HepG2 (cell line): ENCODE results near the gene RALB. TPM values are rescaled to one million over a fixed set of nuclear protein-coding genes. Genes with fewer than 3 reads are reported as not detected.

Experiments used
- ADNP ChIP-seq: sonication (generic); formaldehyde crosslinking; IDR thresholded peaks from 2 replicates; pipeline ENCODE4 v1.4.0; 2020; ENCODE audit warnings: missing genetic modification reagents
- HNRNPH1 ChIP-seq: fragments of 200-400 bp; formaldehyde crosslinking; optimal IDR thresholded peaks from 2 replicates; pipeline ENCODE3; 2017; ENCODE audit warnings: mild to moderate bottlenecking, low read depth, low read length
- IKZF4 ChIP-seq: sonication (generic); formaldehyde crosslinking; IDR thresholded peaks from 2 replicates; pipeline ENCODE4 v1.5.1; 2020; ENCODE audit warnings: borderline replicate concordance, mild to moderate bottlenecking, low read depth, missing genetic modification reagents; ENCODE audit errors: not compliant biosample characterization
- KAT2B ChIP-seq: fragments of 150-350 bp; IDR thresholded peaks from 2 replicates; pipeline ENCODE4 v1.6.1; 2014; ENCODE audit warnings: low read depth, low read length, borderline replicate concordance
- KLF15 ChIP-seq: sonication (generic); formaldehyde crosslinking; IDR thresholded peaks from 2 replicates; pipeline ENCODE4 v1.8.1; 2023; ENCODE audit warnings: borderline replicate concordance, mild to moderate bottlenecking, inconsistent platforms, missing genetic modification reagents, mixed read lengths
- LRRFIP1 ChIP-seq: sonication (generic); formaldehyde crosslinking; conservative IDR thresholded peaks from 2 replicates; pipeline ENCODE4 v1.4.0; 2020; ENCODE audit warnings: missing genetic modification reagents
- MAFF ChIP-seq: IDR thresholded peaks from 2 replicates; pipeline ENCODE4 v1.6.1; 2011; ENCODE audit warnings: low read depth, low read length, improper control_type of control experiment
- MAFG ChIP-seq: sonication (generic); formaldehyde crosslinking; IDR thresholded peaks from 2 replicates; pipeline ENCODE4 v1.5.1; 2020; ENCODE audit warnings: mild to moderate bottlenecking, missing genetic modification reagents
- MED1 ChIP-seq: sonication (generic); formaldehyde crosslinking; IDR thresholded peaks from 2 replicates; pipeline ENCODE4 v1.4.0; 2020; ENCODE audit warnings: missing genetic modification reagents
- MLLT10 ChIP-seq: sonication (generic); formaldehyde crosslinking; IDR thresholded peaks from 2 replicates; pipeline ENCODE4 v1.4.0; 2020; ENCODE audit warnings: missing genetic modification reagents
- TARDBP ChIP-seq: sonication (generic); formaldehyde crosslinking; IDR thresholded peaks from 2 replicates; pipeline ENCODE4 v1.8.0; 2022; ENCODE audit warnings: mild to moderate bottlenecking, missing genetic modification reagents
- ZBTB21 ChIP-seq: sonication (generic); formaldehyde crosslinking; IDR thresholded peaks from 2 replicates; pipeline ENCODE4 v1.4.0; 2020; ENCODE audit warnings: missing genetic modification reagents
- ZNF138 ChIP-seq: sonication (generic); formaldehyde crosslinking; IDR thresholded peaks from 2 replicates; pipeline ENCODE4 v1.5.0; 2020; ENCODE audit warnings: mild to moderate bottlenecking, low read depth, missing genetic modification reagents
- ZNF180 ChIP-seq: sonication (generic); formaldehyde crosslinking; IDR thresholded peaks from 2 replicates; pipeline ENCODE4 v1.4.0; 2020; ENCODE audit warnings: low read depth, missing genetic modification reagents, borderline replicate concordance
- ZNF232 ChIP-seq: sonication (generic); formaldehyde crosslinking; IDR thresholded peaks from 2 replicates; pipeline ENCODE4 v1.4.0; 2020; ENCODE audit warnings: missing genetic modification reagents, borderline replicate concordance
- ZNF251 ChIP-seq: sonication (generic); formaldehyde crosslinking; IDR thresholded peaks from 2 replicates; pipeline ENCODE4 v1.9.0; 2021; ENCODE audit warnings: mild to moderate bottlenecking, missing genetic modification reagents
- ZNF256 ChIP-seq: sonication (generic); formaldehyde crosslinking; conservative IDR thresholded peaks from 2 replicates; pipeline ENCODE4 v1.4.0; 2020; ENCODE audit warnings: missing genetic modification reagents
- ZNF318 ChIP-seq: sonication (generic); formaldehyde crosslinking; IDR thresholded peaks from 2 replicates; pipeline ENCODE4 v1.4.0; 2020; ENCODE audit warnings: mild to moderate bottlenecking, missing genetic modification reagents
- ZNF337 ChIP-seq: sonication (generic); formaldehyde crosslinking; IDR thresholded peaks from 2 replicates; pipeline ENCODE4 v1.5.1; 2020; ENCODE audit warnings: missing genetic modification reagents, low read depth, mild to moderate bottlenecking, borderline replicate concordance
- ZNF546 ChIP-seq: sonication (generic); formaldehyde crosslinking; conservative IDR thresholded peaks from 2 replicates; pipeline ENCODE4 v1.8.1; 2023; ENCODE audit warnings: mild to moderate bottlenecking, missing genetic modification reagents
- polyA plus RNA-seq, 8 experiments: library from polyadenylated mRNA; depleted of rRNA in 3 of 8; stranded (reverse) in 7 of 8; unstranded in 1 of 8; fragments of >200 nt; fragmentation: Illumina TruSeq in 4 of 8; extraction: Trizol in 4 of 8; gene quantifications; 2 replicates each; pipeline versions ENCODE4 v1.2.1 to v1.2.3, GENCODE V29; 2011 to 2016; ENCODE audit warnings: low read depth in 4 of 8, missing spikeins in 1 of 8, mixed read lengths in 1 of 8; ENCODE audit not compliant: insufficient read depth in 1 of 8
- total RNA-seq, 5 experiments: library from RNA; depleted of rRNA; stranded (reverse); fragments of >200 nt; fragmentation: Illumina TruSeq; extraction: Trizol; gene quantifications; 2 replicates each; pipeline ENCODE4 v1.2.3, GENCODE V29; 2016; ENCODE audit warnings: low read depth in 1 of 5

Gene RALB
- total and polyA plus RNA-seq, 2 of the 13 experiments (the other 11 are each of a cell fraction or from before 2014, with no cell fraction given) = 37.8 to 43.2 TPM

- no peak for TF ChIP-seq ZBTB21
- TF ChIP-seq ZNF138 (CRISPR knock-in tag) = peak; percentile 33; the same call in 1 of the 2 replicates
- no peak for TF ChIP-seq MLLT10 (CRISPR knock-in tag)
- no peak for TF ChIP-seq LRRFIP1 (CRISPR knock-in tag)
- TF ChIP-seq KLF15 = no peak
- TF ChIP-seq ZNF251 (CRISPR knock-in tag) = no peak
- TF ChIP-seq MAFF = no peak
- TF ChIP-seq HNRNPH1 = no peak
- no peak for TF ChIP-seq ZNF337 (CRISPR knock-in tag)
- TF ChIP-seq IKZF4 = no peak
- TF ChIP-seq MAFG = no peak
- TF ChIP-seq ZNF256 = no peak
- no peak for TF ChIP-seq ZNF232
- TF ChIP-seq TARDBP (CRISPR knock-in tag) = no peak
- TF ChIP-seq ZNF180 (CRISPR knock-in tag) = 0 out of 2 replicates have a peak, but pooled peaks have one; percentile 36
- no peak for TF ChIP-seq ZNF318 (CRISPR knock-in tag)
- no peak for TF ChIP-seq ZNF546 (CRISPR knock-in tag)
- no peak for TF ChIP-seq KAT2B
- TF ChIP-seq MED1 (CRISPR knock-in tag) = no peak
- no peak for TF ChIP-seq ADNP (CRISPR knock-in tag)
Measured at GRCh38 chr2:120312860-120313694, 60.4 kb downstream of the RALB start (continued).
